CD4-positive, alpha-beta T cell treated with Interleukin-15 for 1 hour (primary cell): ENCODE results near the gene SHC3.

Experiments used
- DNase-seq: peaks from one replicate; pipeline ENCODE4 v3.0.0-alpha.2; 2020

SHC3 gene

GRCh38 chr9:89015336-89015735, 163.3 kb downstream of the SHC3 start:
- no peak for DNase-seq

- DNase-seq: no peak
Observed at GRCh38 chr9:89014153-89014552, 164.5 kb downstream of the SHC3 start.

- no peak for DNase-seq
Observed at GRCh38 chr9:89013660-89014059, 165.0 kb downstream of the SHC3 start.

DNA sequence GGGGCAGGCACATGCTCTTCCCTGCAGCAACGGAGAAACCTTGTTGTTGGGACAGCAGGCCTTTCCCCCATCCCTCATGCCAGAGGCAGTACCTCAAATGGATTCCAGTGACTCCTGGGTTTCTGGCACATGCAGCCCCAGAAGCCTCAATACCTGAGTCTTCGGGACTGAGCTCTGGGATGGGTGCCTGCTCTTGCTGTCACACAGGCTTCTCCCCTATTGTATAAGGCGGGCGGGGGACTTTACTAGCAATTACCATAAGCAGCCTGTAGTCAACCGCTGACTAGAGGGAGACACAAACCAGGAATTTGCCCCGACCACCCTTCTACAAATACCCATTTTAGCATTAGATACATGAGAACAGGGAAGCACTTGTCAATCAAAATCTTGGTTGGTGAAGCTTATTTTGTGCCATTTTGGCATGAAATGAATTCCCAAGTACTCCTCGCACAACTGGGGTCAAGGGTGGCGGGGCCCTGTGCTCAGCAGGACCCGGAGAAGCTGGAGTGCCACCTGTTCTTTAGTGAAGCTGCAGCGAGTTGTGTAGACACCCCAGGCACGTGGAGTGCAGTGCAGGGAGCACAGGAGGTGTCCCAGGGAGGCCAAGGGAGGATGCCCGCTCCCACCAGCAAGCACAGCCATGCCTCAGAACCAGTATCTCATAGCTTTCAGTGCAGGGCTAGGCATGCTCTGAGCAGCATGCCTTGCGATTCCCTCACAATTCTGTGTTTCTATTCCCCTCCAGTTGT, 166.2 kb downstream of the SHC3 start:
- no peak for DNase-seq

GRCh38 chr9:89011683-89012082, 166.9 kb downstream of the SHC3 start:
- no peak for DNase-seq

DNA sequence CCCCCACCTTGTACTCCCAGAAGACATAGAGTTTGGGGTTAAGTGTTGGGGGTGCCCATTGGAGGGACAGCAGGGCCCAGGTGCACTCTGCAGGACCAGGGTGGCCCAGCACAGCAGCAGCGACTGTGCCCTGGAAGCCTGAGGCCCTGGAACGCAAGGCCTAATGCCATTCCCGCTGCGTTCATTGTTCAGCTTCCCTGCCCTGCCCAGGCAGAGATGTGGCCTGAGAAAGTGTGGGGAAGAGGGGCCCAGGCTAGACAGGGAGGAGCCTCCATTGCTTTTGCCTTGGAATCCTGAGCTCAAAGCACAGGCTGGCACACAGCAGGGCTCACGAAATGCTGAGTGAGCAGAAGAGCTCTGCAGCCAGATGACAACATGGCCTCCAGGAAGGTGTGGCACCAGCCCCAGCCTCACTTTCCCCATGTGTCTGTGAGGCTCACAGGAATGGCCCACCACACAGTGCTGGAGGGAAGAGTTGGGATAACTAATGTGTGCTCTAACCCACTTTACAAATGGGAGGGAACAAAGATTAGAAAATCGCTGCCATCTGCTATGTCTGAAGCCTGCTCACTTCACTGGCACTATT, 168.0 kb downstream of the SHC3 start:
- DNase-seq: no peak

DNA sequence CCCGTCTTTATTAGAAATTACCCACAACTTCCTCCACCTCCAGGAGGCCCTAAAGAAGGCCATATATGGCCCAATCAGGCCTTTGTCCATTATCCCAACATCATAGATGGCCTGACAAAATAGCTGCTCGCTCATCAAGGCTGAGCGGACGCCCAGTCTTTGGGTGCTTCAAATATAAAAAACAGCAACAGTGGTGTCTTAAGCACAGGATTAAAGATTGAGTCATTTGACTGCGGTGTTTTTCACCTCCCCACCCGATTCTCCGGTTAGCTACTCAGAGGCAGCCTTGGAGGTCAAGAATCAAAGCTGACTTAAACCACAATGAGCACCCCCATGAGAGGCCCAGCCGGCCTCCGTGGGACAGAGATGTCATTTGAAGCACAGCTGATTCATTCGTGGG, 168.6 kb downstream of the SHC3 start:
- DNase-seq: no peak

- DNase-seq: no peak
Observed at GRCh38 chr9:89009546-89009840, 169.1 kb downstream of the SHC3 start.

- DNase-seq: no peak
Observed at GRCh38 chr9:89008744-89009545, 169.7 kb downstream of the SHC3 start.

- DNase-seq: no peak
Observed at GRCh38 chr9:89008055-89008743, 170.4 kb downstream of the SHC3 start.

- no peak for DNase-seq
Observed at GRCh38 chr9:89006996-89007967, 171.3 kb downstream of the SHC3 start.

DNA sequence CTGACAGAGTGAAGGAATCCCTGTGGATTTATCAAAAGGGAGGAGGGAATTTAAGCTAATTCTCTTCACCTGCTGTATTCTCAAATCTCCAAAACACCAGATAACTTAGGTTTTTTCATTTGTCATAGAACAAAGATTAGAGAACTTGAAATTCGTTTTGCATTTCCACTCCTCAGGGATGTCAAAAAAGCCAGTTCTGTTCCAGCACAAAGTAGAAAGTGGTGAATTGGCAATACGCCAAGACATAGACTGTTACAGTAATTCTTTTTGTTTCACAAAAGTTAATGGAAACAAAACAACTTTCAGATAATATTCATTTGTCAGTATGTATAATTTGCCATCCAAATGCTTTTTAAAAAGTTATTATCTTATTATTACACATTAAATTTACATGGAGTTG, 172.4 kb downstream of the SHC3 start:
- DNase-seq: no peak

GRCh38 chr9:89005323-89005722, 173.3 kb downstream of the SHC3 start:
- no peak for DNase-seq

- DNase-seq: no peak
Observed at GRCh38 chr9:89002987-89003386, 175.6 kb downstream of the SHC3 start.

DNA sequence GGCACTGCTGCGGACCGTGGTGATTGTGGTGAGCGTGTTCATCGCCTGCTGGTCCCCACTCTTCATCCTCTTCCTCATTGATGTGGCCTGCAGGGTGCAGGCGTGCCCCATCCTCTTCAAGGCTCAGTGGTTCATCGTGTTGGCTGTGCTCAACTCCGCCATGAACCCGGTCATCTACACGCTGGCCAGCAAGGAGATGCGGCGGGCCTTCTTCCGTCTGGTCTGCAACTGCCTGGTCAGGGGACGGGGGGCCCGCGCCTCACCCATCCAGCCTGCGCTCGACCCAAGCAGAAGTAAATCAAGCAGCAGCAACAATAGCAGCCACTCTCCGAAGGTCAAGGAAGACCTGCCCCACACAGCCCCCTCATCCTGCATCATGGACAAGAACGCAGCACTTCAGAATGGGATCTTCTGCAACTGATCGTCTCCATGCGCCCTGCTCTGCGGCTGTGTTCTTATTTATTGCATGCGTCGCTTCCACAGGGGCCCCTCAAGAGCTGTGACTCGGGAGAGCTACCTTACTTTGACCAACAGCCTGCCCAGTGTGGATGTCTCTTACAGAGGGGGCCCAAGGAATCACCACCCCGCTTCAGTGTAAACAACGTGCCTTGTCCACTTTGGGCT, 176.6 kb downstream of the SHC3 start:
- no peak for DNase-seq

DNA sequence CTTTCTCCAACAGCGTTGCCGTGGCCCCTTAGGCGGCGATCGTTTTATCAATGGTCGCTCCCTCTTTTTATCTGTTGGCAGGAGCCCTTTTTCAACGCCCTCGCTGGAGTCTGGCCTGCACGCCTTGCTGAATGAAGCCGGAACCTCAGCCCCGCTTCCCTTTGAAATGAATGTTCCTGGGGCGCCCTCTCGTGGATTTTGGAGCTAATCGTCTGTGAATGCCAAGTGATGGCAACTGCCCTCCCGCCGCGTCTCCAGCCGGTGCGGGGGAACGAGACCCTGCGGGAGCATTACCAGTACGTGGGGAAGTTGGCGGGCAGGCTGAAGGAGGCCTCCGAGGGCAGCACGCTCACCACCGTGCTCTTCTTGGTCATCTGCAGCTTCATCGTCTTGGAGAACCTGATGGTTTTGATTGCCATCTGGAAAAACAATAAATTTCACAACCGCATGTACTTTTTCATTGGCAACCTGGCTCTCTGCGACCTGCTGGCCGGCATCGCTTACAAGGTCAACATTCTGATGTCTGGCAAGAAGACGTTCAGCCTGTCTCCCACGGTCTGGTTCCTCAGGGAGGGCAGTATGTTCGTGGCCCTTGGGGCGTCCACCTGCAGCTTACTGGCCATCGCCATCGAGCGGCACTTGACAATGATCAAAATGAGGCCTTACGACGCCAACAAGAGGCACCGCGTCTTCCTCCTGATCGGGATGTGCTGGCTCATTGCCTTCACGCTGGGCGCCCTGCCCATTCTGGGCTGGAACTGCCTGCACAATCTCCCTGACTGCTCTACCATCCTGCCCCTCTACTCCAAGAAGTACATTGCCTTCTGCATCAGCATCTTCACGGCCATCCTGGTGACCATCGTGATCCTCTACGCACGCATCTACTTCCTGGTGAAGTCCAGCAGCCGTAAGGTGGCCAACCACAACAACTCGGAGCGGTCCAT, 177.4 kb downstream of the SHC3 start:
- peak; percentile 66 for DNase-seq

GRCh38 chr9:89000371-89000781, 178.2 kb downstream of the SHC3 start:
- DNase-seq: no peak

DNA sequence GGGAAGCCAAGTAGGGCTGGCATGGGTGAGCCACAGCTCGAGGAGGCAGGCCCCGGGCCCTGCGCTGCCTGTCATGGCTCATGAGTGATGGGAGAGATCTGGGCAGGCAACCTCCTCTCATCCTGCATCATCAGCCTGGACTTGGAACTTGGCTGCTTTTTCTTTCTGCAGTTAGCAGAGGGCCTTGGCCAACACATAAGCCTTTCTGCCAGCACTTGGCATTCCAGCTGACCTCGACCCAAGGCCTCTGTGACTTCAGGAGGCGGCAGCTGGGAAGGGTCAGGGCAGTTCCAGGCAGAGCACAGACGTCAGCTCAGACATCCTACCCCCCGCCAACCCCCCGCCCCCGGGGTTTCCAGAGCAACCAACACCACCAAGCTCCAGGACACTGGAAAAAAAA, 179.7 kb downstream of the SHC3 start:
- DNase-seq: no peak

DNA sequence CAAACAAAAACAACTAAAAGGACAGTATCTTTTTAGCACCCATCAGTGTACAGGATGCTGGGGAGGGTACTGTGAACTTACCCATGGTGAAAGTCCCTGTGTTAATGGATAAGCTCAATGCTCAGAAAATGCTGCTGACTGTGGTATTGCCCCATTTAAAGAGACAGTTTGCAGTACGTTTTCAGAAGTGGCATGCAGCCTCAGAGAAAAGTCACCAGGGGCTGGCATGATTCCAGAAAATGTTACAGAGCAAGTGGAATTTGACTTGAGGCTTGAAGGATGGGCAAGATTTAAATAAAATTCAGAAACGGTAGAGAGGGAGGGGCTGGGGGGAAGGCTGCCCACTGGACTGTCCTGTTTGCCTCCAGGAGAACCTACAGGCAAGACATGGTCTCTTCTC, 180.1 kb downstream of the SHC3 start:
- DNase-seq: no peak

DNA sequence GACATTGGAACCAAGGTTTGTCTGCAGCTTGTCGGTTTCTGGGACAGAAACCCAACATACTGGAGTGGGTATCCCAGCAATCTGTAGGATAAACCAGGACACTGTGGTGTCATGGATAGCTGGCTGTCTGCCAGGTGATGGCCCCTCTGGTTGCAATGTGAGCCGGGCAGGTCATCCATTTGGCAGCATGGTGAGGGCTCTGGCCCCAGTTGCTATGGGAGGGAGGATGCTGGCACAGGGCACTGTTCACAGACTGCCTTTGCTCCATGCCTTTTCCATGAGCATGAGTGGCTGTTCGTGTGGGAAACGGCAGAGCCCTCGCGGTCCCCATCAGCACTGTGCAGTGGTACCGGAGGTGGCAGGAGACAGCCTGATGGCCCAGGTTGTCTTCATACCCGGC, 181.0 kb downstream of the SHC3 start:
- DNase-seq: no peak

GRCh38 chr9:88996921-88997235, 181.7 kb downstream of the SHC3 start:
- no peak for DNase-seq
